Transverse colon (tissue), 4 donors: ENCODE data around the gene CDH13. TPM values are rescaled to one million over a fixed set of nuclear protein-coding genes. Genes with fewer than 3 reads are reported as not detected.

Source experiments
- DNase-seq: peaks from one replicate; pipeline ENCODE4 v3.0.0-alpha.2; 2019
- H3K27ac ChIP-seq, 4 donors: fragments of 200-600 bp; sonication (generic); 2 replicates each; pipeline ENCODE4 v1.5.1; 2016 to 2018; ENCODE audit warnings: inconsistent platforms in 4 of 4
- H3K27me3 ChIP-seq: fragments of 200-600 bp; sonication (generic); 2 replicates; pipeline ENCODE4 v1.5.1; 2017; ENCODE audit warnings: inconsistent platforms
- H3K36me3 ChIP-seq, 4 donors: fragments of 200-600 bp; sonication (generic); 2 replicates each; pipeline ENCODE4 v1.5.1; 2017 to 2019; ENCODE audit warnings: inconsistent platforms in 4 of 4
- H3K4me1 ChIP-seq, 4 donors: fragments of 200-600 bp; sonication (generic); 2 replicates each; pipeline ENCODE4 v1.5.1; 2017 to 2020; ENCODE audit warnings: inconsistent platforms in 4 of 4
- H3K4me3 ChIP-seq, 4 donors: fragments of 200-600 bp; sonication (generic); 1 replicate in 1 of 4; 2 replicates in 3 of 4; pipeline versions ENCODE4 v1.5.1 to v1.6.1; 2017 to 2019; ENCODE audit warnings: inconsistent platforms in 4 of 4
- H3K9me3 ChIP-seq, 2 donors: fragments of 200-600 bp; sonication (generic); 2 replicates each; pipeline ENCODE4 v1.5.1; 2017 to 2019; ENCODE audit warnings: inconsistent platforms in 2 of 2
- EP300 ChIP-seq: sonication (generic); formaldehyde crosslinking; IDR thresholded peaks from one replicate; pipeline ENCODE4 v1.6.1; 2017; ENCODE audit warnings: antibody characterized with exemption, low read depth
- POLR2A ChIP-seq: fragments of 450-650 bp; IDR thresholded peaks from one replicate; pipeline ENCODE4 v1.6.1; 2016; ENCODE audit warnings: antibody characterized with exemption, mild to moderate bottlenecking, moderate library complexity
- POLR2AphosphoS5 ChIP-seq, 3 donors: sonication (generic); formaldehyde crosslinking; IDR thresholded peaks; one replicate each; pipeline ENCODE4 v1.6.1; 2016; ENCODE audit warnings: antibody characterized with exemption in 3 of 3
- WGBS, 2 donors: methylation state at CpG; one replicate each; pipeline ENCODE4 v1.1.5; 2018; ENCODE audit warnings: low coverage in 1 of 2; 5-methylcytosine and 5-hydroxymethylcytosine counted together
- in situ Hi-C, 4 donors: fragments of 200-750 bp; cut with MboI; loops; one replicate each; pipeline versions ENCODE4 v1.15.0 to v1.15.1; 2017; ENCODE audit warnings: low sequenced_read_pairs in 3 of 4, low pct_ligation_motif_present in 1 of 4, low pct_unique_long_range_greater_than_20kb in 1 of 4
- intact Hi-C: fragments of 100-400 bp; cut with DNase I; formaldehyde crosslinking; loops from one replicate; pipeline ENCODE4 v1.15.1; 2023; ENCODE audit warnings: low total_unique reads
- total RNA-seq, 4 donors: library from RNA; depleted of rRNA; stranded (reverse); fragments of >200 nt; gene quantifications; one replicate each; pipeline ENCODE4 v1.1.0, GENCODE V29; 2016
- TF ChIP-seq, protein P1 (sequence below), 5 experiments: fragments of 200-600 bp in 3 of 5; fragments of 450-650 bp in 2 of 5; sonication (generic) in 3 of 5; IDR thresholded peaks; 1 replicate in 2 of 5; 2 replicates in 3 of 5; pipeline ENCODE4 v1.5.1; 2016 to 2017; ENCODE audit warnings: antibody characterized with exemption in 5 of 5, inconsistent platforms in 3 of 5, mild to moderate bottlenecking in 2 of 5, moderate library complexity in 1 of 5

The CDH13 gene
- total RNA-seq, 4 donors from 2014 or later = 3.8 to 28.1 (median 5.8) TPM

DNA sequence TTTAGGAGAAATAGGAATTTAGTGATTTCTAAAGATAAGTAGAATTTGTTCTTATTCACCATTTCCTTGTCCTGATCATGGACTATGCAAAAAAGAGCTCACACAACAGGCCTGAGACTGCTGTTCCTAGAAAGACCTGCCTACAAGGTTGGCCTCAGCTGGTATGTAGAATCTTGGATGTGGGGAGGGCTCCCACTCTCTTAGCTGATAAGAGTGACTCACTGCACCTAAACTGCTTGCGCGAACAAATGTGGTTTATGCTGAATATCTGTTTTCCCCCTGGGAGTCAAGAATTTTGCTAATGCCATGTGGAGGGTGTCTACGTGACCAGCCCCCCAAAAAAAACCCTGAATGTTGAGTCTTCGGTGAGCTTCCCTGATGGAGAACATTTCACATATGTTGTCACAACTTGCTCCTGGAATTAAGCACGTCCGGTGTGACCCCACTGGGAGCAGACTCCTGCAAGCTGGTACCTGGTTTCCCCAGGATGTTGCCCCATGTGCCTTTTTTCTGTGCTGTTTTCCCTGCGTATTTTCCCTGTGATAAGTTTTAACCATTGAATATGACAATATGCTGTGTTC is 1112.2 kb downstream of the CDH13 start:
- Histone ChIP-seq H3K9me3 (no peaks in the 10 kb centered on the region), H3K27me3 (no peaks in the 10 kb centered on the region), H3K27ac (no peak overlapping the region), H3K36me3 (no peaks in the 10 kb centered on the region), H3K4me3 (no peak overlapping the region), H3K4me1 (no peaks in the 10 kb centered on the region)
- 92% methylated on average over 7 of the region's 7 CpGs; no CpG with 5 or more reads in 1 of the 2 donors for WGBS, 2 donors
- TF ChIP-seq, protein P1, sequence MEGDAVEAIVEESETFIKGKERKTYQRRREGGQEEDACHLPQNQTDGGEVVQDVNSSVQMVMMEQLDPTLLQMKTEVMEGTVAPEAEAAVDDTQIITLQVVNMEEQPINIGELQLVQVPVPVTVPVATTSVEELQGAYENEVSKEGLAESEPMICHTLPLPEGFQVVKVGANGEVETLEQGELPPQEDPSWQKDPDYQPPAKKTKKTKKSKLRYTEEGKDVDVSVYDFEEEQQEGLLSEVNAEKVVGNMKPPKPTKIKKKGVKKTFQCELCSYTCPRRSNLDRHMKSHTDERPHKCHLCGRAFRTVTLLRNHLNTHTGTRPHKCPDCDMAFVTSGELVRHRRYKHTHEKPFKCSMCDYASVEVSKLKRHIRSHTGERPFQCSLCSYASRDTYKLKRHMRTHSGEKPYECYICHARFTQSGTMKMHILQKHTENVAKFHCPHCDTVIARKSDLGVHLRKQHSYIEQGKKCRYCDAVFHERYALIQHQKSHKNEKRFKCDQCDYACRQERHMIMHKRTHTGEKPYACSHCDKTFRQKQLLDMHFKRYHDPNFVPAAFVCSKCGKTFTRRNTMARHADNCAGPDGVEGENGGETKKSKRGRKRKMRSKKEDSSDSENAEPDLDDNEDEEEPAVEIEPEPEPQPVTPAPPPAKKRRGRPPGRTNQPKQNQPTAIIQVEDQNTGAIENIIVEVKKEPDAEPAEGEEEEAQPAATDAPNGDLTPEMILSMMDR (IDR thresholded peaks at IDR 0.05) = no peak
- TF ChIP-seq POLR2A = no peak
- TF ChIP-seq EP300 = no peak
- no peak for TF ChIP-seq POLR2AphosphoS5 (IDR thresholded peaks at IDR 0.05)
- no peak for DNase-seq
- intact Hi-C loops (no loop called here), in situ Hi-C loops (no loop called here)

DNA sequence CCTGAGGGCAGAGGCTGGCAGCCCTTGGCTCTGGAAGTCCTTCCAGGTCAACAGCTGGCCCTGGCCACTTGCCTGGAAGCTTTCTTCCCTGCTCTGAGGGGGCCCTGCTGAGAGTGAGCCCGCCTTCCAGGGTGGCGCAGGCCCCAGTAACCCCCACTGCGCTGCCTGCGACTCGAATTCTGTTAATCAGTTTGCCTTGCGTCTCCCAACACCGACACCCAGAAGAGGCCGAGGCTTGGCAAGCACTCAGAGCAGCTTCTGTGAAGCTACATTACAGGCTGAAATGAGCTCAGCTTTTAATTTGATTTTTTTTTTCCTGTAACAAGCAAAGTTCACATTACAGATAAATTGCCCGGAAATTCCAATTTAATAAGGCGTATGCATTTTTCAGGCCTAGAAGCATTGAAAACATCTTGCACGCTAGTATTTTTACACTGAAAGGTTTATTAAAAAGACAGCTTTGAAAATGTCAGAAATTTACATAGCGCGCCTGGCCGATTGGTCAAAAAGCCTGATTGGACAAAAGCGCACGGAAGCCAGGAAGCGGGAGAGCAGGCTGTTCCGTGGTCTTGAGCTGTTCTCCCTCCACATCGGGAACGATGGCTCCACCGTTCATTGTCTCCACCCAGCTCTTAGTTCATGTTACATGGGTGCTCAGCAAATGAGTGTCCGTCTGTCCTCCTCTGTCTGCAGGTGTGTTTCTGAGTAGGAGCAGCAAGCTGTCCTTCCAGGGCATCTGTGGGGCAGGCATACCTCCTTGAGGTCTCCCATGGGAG is 1115.5 kb downstream of the CDH13 start:
- no peaks in the 10 kb centered on the region for H3K36me3 ChIP-seq
- no peaks in the 10 kb centered on the region for H3K4me1 ChIP-seq
- intact Hi-C loops (no loop called here), in situ Hi-C loops (no loop called here)
- H3K9me3 ChIP-seq = no peaks in the 10 kb centered on the region
- TF ChIP-seq POLR2AphosphoS5 (IDR thresholded peaks at IDR 0.05) (no peak), POLR2A (no peak), EP300 (no peak)
- TF ChIP-seq, protein P1 (IDR thresholded peaks at IDR 0.05) = no peak
- H3K4me3 ChIP-seq = no peak overlapping the region
- H3K27ac ChIP-seq = no peak overlapping the region
- H3K27me3 ChIP-seq = no peaks in the 10 kb centered on the region
- no peak for DNase-seq
- 82 to 85% methylated on average over 15 to 22 of the region's 22 CpGs for WGBS, 2 donors

DNA sequence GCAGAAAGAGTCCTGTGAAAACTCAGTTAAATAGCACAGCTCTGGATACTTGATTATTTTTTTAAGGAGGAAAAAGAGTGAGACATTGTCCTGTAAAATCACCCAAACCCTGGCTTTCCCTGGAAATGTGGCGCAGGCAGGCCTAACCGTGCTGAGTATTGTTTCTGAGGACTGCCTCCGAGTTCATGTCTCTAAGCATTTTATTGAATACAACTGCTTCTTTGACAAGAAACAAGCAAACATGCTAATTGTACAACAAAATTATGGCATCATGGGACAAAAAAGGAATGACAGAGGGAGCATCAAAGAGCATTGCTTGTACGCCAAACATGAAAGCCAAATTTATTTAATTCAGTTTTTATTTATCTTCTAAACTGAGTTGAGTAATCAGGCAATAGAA is 1116.5 kb downstream of the CDH13 start:
- in situ Hi-C loops = no loop called here
- Histone ChIP-seq H3K4me3 (no peak overlapping the region), H3K27me3 (no peaks in the 10 kb centered on the region), H3K36me3 (no peaks in the 10 kb centered on the region), H3K4me1 (no peaks in the 10 kb centered on the region), H3K27ac (no peak overlapping the region), H3K9me3 (no peaks in the 10 kb centered on the region)
- DNase-seq = no peak
- 85 to 86% methylated on average over 4 of the region's 4 CpGs for WGBS, 2 donors
- TF ChIP-seq POLR2AphosphoS5 (IDR thresholded peaks at IDR 0.05) (no peak), EP300 (no peak), POLR2A (no peak)
- TF ChIP-seq, protein P1 (IDR thresholded peaks at IDR 0.05) = no peak
- intact Hi-C loops = no loop called here

DNA sequence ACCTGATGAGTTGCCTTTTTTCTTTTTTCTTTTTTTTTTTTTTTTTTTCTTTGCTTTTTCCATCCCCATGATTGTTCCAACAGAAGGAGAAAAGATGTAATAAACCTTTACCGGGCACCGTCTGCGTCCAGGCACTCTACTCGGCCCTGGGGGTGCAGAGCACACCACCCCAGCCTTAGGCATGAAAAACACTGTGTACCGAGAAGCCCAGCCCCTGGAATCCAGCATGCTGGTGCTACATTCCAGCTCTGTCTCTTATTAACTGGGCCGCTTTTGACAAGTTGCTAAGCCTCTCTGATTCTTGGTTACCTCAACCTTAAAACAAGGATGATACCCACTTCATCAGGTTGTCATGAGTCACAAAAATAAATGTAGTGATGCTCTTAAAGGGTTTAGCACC is 1117.0 kb downstream of the CDH13 start:
- in situ Hi-C loops (no loop called here), intact Hi-C loops (no loop called here)
- Histone ChIP-seq H3K36me3 (no peaks in the 10 kb centered on the region), H3K27me3 (no peaks in the 10 kb centered on the region), H3K4me1 (no peaks in the 10 kb centered on the region), H3K27ac (peak overlapping the region in 1 of 4 donors; percentile 12), H3K4me3 (no peak overlapping the region), H3K9me3 (no peaks in the 10 kb centered on the region)
- TF ChIP-seq, protein P1 (IDR thresholded peaks at IDR 0.05) = no peak
- TF ChIP-seq POLR2AphosphoS5 (IDR thresholded peaks at IDR 0.05) (no peak), EP300 (no peak), POLR2A (no peak)
- WGBS, 2 donors = 79% methylated on average over 6 of the region's 6 CpGs; no CpG with 5 or more reads in 1 of the 2 donors
- DNase-seq = no peak
